ENCODE data around the gene FOXJ3. TPM values are rescaled to one million over a fixed set of nuclear protein-coding genes. Genes with fewer than 3 reads are reported as not detected.
A peak's percentile ranks its signal among the peaks of the same experiment; 100 is the strongest.

The FOXJ3 gene
- total RNA-seq, 2 donors from 2014 or later: 67.3 to 79.4 TPM

DNA sequence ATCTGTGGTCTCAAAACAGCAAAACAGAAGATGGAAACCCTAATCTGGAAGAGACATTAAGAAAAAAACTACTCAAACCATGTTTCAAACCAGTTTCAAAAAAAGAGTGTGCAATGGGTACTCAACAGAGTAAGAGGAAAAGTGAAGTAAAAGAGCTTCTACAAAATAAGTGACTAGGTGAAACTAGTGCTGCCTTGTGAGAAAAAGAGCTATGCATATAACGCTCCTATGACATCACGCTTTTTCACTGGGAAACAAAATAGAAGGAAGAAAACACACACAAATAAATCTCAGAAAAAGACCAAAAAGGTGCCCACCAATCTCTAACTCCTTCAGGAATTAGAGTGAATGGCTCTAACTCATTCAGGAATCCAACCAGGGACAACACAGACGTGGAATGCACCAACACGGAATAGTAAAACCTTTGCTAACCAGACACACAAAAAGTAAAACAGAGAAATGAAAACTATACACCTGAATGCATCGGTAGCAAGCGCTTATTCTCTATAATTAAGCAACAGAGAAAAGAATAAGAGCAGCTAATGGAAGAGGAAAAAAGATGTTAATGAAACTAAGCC is 1.3 kb downstream of the FOXJ3 start:
- peak overlapping the region; percentile 96 for H3K9ac ChIP-seq (ENCODE audit: extremely low read depth, low read length, poor library complexity, severe bottlenecking)
- Mint-ChIP-seq H3K9me3 (no peaks in the 10 kb centered on the region), H3K4me1 (peaks cover 47% of the 10 kb centered on the region), H3K4me3 (peak overlapping the region; percentile 77), H3K27ac (peak overlapping the region; percentile 90), H3K36me3 (ENCODE audit: low read depth) (peaks cover 3% of the 10 kb centered on the region), H3K27me3 (ENCODE audit: insufficient read depth) (no peaks in the 10 kb centered on the region)
- peak overlapping the region; percentile 84 for H3K4me3 ChIP-seq (ENCODE audit: low read length)
- no peaks in the 10 kb centered on the region for H3K36me3 ChIP-seq (ENCODE audit: control insufficient read depth, insufficient read depth, low read length)
- H3K4me1 ChIP-seq (ENCODE audit: control insufficient read depth, insufficient read depth, low read length): peaks cover 3% of the 10 kb centered on the region
- H3K9me3 ChIP-seq (ENCODE audit: control insufficient read depth, low read length): no peaks in the 10 kb centered on the region
- no peak overlapping the region for H3K27ac ChIP-seq (ENCODE audit: low read depth, low read length)
- DNase-seq: no peak
- H3K27me3 ChIP-seq (ENCODE audit: control insufficient read depth, insufficient read depth, low read length, poor library complexity, severe bottlenecking): no peaks in the 10 kb centered on the region
- WGBS, 2 experiments (ENCODE audit: insufficient coverage in 1 of 2, insufficient read length in 1 of 2): 1% methylated on average over 6 of the region's 6 CpGs; no CpG with 5 or more reads in 1 of the 2 experiments
- TF ChIP-seq, protein P1, sequence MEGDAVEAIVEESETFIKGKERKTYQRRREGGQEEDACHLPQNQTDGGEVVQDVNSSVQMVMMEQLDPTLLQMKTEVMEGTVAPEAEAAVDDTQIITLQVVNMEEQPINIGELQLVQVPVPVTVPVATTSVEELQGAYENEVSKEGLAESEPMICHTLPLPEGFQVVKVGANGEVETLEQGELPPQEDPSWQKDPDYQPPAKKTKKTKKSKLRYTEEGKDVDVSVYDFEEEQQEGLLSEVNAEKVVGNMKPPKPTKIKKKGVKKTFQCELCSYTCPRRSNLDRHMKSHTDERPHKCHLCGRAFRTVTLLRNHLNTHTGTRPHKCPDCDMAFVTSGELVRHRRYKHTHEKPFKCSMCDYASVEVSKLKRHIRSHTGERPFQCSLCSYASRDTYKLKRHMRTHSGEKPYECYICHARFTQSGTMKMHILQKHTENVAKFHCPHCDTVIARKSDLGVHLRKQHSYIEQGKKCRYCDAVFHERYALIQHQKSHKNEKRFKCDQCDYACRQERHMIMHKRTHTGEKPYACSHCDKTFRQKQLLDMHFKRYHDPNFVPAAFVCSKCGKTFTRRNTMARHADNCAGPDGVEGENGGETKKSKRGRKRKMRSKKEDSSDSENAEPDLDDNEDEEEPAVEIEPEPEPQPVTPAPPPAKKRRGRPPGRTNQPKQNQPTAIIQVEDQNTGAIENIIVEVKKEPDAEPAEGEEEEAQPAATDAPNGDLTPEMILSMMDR (conservative IDR thresholded peaks at IDR 0.05): no peak

DNA sequence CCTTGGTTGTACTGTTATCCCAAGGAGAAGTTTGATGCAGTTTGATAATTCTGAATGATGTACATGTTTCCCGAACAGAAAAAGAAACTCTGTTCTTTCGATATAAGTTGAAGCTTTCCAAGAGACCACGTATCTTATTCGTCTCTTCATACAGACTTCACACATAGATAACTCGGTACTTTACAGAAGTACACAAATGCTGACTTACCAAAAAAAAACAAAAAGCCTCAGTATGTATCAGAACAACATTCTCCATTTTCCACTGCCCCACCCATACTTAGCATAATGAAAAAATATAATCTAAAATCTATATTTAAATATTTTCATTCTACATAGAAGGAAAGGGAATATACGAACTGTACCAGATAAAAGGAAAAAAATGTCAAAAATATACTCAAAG is 2.2 kb downstream of the FOXJ3 start:
- Mint-ChIP-seq H3K27ac (peak overlapping the region; percentile 4), H3K9me3 (no peaks in the 10 kb centered on the region), H3K36me3 (ENCODE audit: low read depth) (peaks cover 3% of the 10 kb centered on the region), H3K27me3 (ENCODE audit: insufficient read depth) (no peaks in the 10 kb centered on the region), H3K4me1 (peaks cover 45% of the 10 kb centered on the region), H3K4me3 (peak overlapping the region; percentile 77)
- H3K27me3 ChIP-seq (ENCODE audit: control insufficient read depth, insufficient read depth, low read length, poor library complexity, severe bottlenecking): no peaks in the 10 kb centered on the region
- TF ChIP-seq, protein P1 (conservative IDR thresholded peaks at IDR 0.05): no peak
- no peak overlapping the region for H3K27ac ChIP-seq (ENCODE audit: low read depth, low read length)
- peak overlapping the region; percentile 84 for H3K4me3 ChIP-seq (ENCODE audit: low read length)
- WGBS, 2 experiments (ENCODE audit: insufficient coverage in 1 of 2, insufficient read length in 1 of 2): 88% methylated on average over 5 of the region's 6 CpGs
- no peaks in the 10 kb centered on the region for H3K36me3 ChIP-seq (ENCODE audit: control insufficient read depth, insufficient read depth, low read length)
- H3K9ac ChIP-seq (ENCODE audit: extremely low read depth, low read length, poor library complexity, severe bottlenecking): no peak overlapping the region
- peaks cover 2% of the 10 kb centered on the region for H3K4me1 ChIP-seq (ENCODE audit: control insufficient read depth, insufficient read depth, low read length)
- no peaks in the 10 kb centered on the region for H3K9me3 ChIP-seq (ENCODE audit: control insufficient read depth, low read length)
- DNase-seq: no peak

DNA sequence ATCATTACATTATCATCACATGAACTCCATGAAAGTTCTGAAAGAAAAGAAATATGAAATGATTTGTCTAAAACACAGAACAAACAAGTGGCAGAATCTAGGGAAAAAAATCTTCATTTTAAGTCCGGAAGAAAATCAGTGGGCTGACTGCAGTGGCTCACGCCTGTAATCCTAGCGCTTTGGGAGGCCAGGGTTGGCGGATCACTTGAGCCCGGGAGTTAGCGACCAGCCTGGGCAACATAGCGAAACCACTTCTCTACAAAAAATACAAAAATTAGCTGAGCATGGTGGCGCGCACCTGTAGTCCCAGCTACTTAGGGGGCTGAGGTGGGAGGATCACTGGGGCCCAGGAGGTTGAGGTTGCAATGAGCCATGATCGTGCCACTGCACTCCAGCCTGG is 4.8 kb downstream of the FOXJ3 start:
- no peak overlapping the region for H3K27ac ChIP-seq (ENCODE audit: low read depth, low read length)
- peaks cover 3% of the 10 kb centered on the region for H3K36me3 Mint-ChIP-seq (ENCODE audit: low read depth)
- peaks cover 39% of the 10 kb centered on the region for H3K4me1 Mint-ChIP-seq
- H3K27ac Mint-ChIP-seq: no peak overlapping the region
- H3K9me3 Mint-ChIP-seq: no peaks in the 10 kb centered on the region
- no peak overlapping the region for H3K9ac ChIP-seq (ENCODE audit: extremely low read depth, low read length, poor library complexity, severe bottlenecking)
- no peak overlapping the region for H3K4me3 ChIP-seq (ENCODE audit: low read length)
- no peak for DNase-seq
- H3K9me3 ChIP-seq (ENCODE audit: control insufficient read depth, low read length): no peaks in the 10 kb centered on the region
- no peaks in the 10 kb centered on the region for H3K27me3 Mint-ChIP-seq (ENCODE audit: insufficient read depth)
- H3K27me3 ChIP-seq (ENCODE audit: control insufficient read depth, insufficient read depth, low read length, poor library complexity, severe bottlenecking): no peaks in the 10 kb centered on the region
- no peaks in the 10 kb centered on the region for H3K4me1 ChIP-seq (ENCODE audit: control insufficient read depth, insufficient read depth, low read length)
- H3K36me3 ChIP-seq (ENCODE audit: control insufficient read depth, insufficient read depth, low read length): no peaks in the 10 kb centered on the region
- WGBS, 2 experiments (ENCODE audit: insufficient coverage in 1 of 2, insufficient read length in 1 of 2): 92 to 99% methylated on average over 4 to 8 of the region's 10 CpGs
- no peak overlapping the region for H3K4me3 Mint-ChIP-seq
- TF ChIP-seq, protein P1 (conservative IDR thresholded peaks at IDR 0.05): no peak

All from endodermal cell (in vitro differentiated cells).